Stimulated activated CD4-positive, alpha-beta T cell treated with anti-CD3 and anti-CD28 coated beads, Interleukin-4, amount 100 ng/mL, for 24 hours (primary cell): ENCODE results near the gene IL1RAPL1.

Experiments
- DNase-seq: peaks from one replicate; pipeline ENCODE4 v3.0.0-alpha.2; 2020

The IL1RAPL1 gene

GRCh38 chrX:29834764-29835163, 1247.5 kb downstream of the IL1RAPL1 start:
- no peak for DNase-seq

- DNase-seq, result no peak
Observed at GRCh38 chrX:29841750-29842149, 1254.5 kb downstream of the IL1RAPL1 start.

- DNase-seq, result no peak
Observed at GRCh38 chrX:29842552-29842951, 1255.3 kb downstream of the IL1RAPL1 start.

GRCh38 chrX:29851857-29852605, 1264.8 kb downstream of the IL1RAPL1 start:
- DNase-seq, result no peak

GRCh38 chrX:29852767-29853166, 1265.5 kb downstream of the IL1RAPL1 start:
- DNase-seq, result no peak

- DNase-seq, result no peak
Observed at GRCh38 chrX:29858714-29859113, 1271.5 kb downstream of the IL1RAPL1 start.

GRCh38 chrX:29862126-29862677, 1275.0 kb downstream of the IL1RAPL1 start:
- no peak for DNase-seq

- no peak for DNase-seq
Observed at GRCh38 chrX:29867971-29868370, 1280.7 kb downstream of the IL1RAPL1 start.

- no peak for DNase-seq
Observed at GRCh38 chrX:29869837-29870236, 1282.6 kb downstream of the IL1RAPL1 start.

- DNase-seq, result no peak
Observed at GRCh38 chrX:29870608-29871007, 1283.4 kb downstream of the IL1RAPL1 start.

GRCh38 chrX:29872831-29873230, 1285.6 kb downstream of the IL1RAPL1 start:
- no peak for DNase-seq

- no peak for DNase-seq
Observed at GRCh38 chrX:29876733-29877132, 1289.5 kb downstream of the IL1RAPL1 start.

- no peak for DNase-seq
Observed at GRCh38 chrX:29880977-29881376, 1293.7 kb downstream of the IL1RAPL1 start.

GRCh38 chrX:29890004-29890403, 1302.8 kb downstream of the IL1RAPL1 start:
- no peak for DNase-seq

GRCh38 chrX:29890646-29891200, 1303.5 kb downstream of the IL1RAPL1 start:
- DNase-seq, result no peak

GRCh38 chrX:29902004-29902403, 1314.8 kb downstream of the IL1RAPL1 start:
- DNase-seq, result no peak

GRCh38 chrX:29903360-29903759, 1316.1 kb downstream of the IL1RAPL1 start:
- DNase-seq, result no peak

- DNase-seq, result no peak
Observed at GRCh38 chrX:29911673-29912072, 1324.4 kb downstream of the IL1RAPL1 start.

- DNase-seq, result no peak
Observed at GRCh38 chrX:29913647-29914046, 1326.4 kb downstream of the IL1RAPL1 start.

GRCh38 chrX:29922607-29923006, 1335.4 kb downstream of the IL1RAPL1 start:
- no peak for DNase-seq

- DNase-seq, result no peak
Observed at GRCh38 chrX:29926056-29926455, 1338.8 kb downstream of the IL1RAPL1 start.

- DNase-seq, result no peak
Observed at GRCh38 chrX:29926659-29927058, 1339.4 kb downstream of the IL1RAPL1 start.

GRCh38 chrX:29935455-29935854, 1348.2 kb downstream of the IL1RAPL1 start:
- no peak for DNase-seq

- no peak for DNase-seq
Observed at GRCh38 chrX:29940750-29941149, 1353.5 kb downstream of the IL1RAPL1 start.

GRCh38 chrX:29941287-29941686, 1354.0 kb downstream of the IL1RAPL1 start:
- DNase-seq, result no peak
